DOHH2 (cell line): Measurements from ENCODE around the gene RNF212.

Experiments used
- H3F3A ChIP-seq: fragments of 200-600 bp; sonication (generic), shearing (Covaris generic); 2 replicates; pipeline ENCODE4 v1.6.0; 2016; ENCODE audit warnings: antibody characterized with exemption, mild to moderate bottlenecking; ENCODE audit not compliant: control insufficient read depth, insufficient read depth
- H3K27ac ChIP-seq: fragments of 200-600 bp; sonication (generic); 2 replicates; pipeline ENCODE4 v1.5.1; 2014; ENCODE audit warnings: low read depth, mild to moderate bottlenecking, low read length, moderate library complexity
- H3K27me3 ChIP-seq: fragments of 200-600 bp; sonication (generic); 2 replicates; pipeline ENCODE4 v1.6.1; 2014; ENCODE audit warnings: mild to moderate bottlenecking, low read length, mixed read lengths; ENCODE audit not compliant: control insufficient read depth
- H3K36me3 ChIP-seq: fragments of 200-600 bp; sonication (generic); 2 replicates; pipeline ENCODE4 v1.6.1; 2014; ENCODE audit warnings: mild to moderate bottlenecking, low read length, moderate library complexity, mixed read lengths; ENCODE audit not compliant: control insufficient read depth
- H3K4me1 ChIP-seq: fragments of 200-600 bp; sonication (generic); 2 replicates; pipeline ENCODE4 v1.6.1; 2014; ENCODE audit warnings: mild to moderate bottlenecking, low read length, mixed read lengths; ENCODE audit not compliant: control insufficient read depth
- H3K4me2 ChIP-seq: fragments of 200-600 bp; sonication (generic); 2 replicates; pipeline ENCODE4 v1.6.0; 2014; ENCODE audit warnings: mild to moderate bottlenecking, low read length, moderate library complexity
- H3K4me3 ChIP-seq: fragments of 200-600 bp; sonication (generic); 2 replicates; pipeline ENCODE4 v1.5.1; 2014; ENCODE audit warnings: mild to moderate bottlenecking, low read length, mixed read lengths
- H3K79me2 ChIP-seq: fragments of 200-600 bp; sonication (generic); 2 replicates; pipeline ENCODE4 v1.6.1; 2014; ENCODE audit warnings: mild to moderate bottlenecking, low read length, mixed read lengths; ENCODE audit not compliant: control insufficient read depth
- H3K9me2 ChIP-seq: fragments of 200-600 bp; sonication (generic); replicated peaks from 2 replicates; pipeline ENCODE4 v1.6.1; 2014; ENCODE audit warnings: mild to moderate bottlenecking, low read length, mixed read lengths; ENCODE audit not compliant: control insufficient read depth
- H3K9me3 ChIP-seq: fragments of 200-600 bp; sonication (generic); 2 replicates; pipeline ENCODE4 v1.6.1; 2014; ENCODE audit warnings: antibody characterized with exemption, low read length, mixed read lengths; ENCODE audit not compliant: control insufficient read depth, insufficient read depth
- H4K20me1 ChIP-seq: fragments of 200-600 bp; sonication (generic); 2 replicates; pipeline ENCODE4 v1.6.0; 2014; ENCODE audit warnings: low read depth, mild to moderate bottlenecking, antibody characterized with exemption, low read length, moderate library complexity; ENCODE audit not compliant: control insufficient read depth, insufficient read depth
- EZH2phosphoT487 ChIP-seq: fragments of 200-600 bp; sonication (generic); IDR thresholded peaks from 2 replicates; pipeline ENCODE4 v1.6.1; 2017; ENCODE audit warnings: borderline replicate concordance, mild to moderate bottlenecking, antibody characterized with exemption, low read length, moderate library complexity, mixed read lengths
- TF ChIP-seq, protein P1 (sequence below): fragments of 200-600 bp; sonication (generic); IDR thresholded peaks from one replicate; pipeline ENCODE4 v1.5.1; 2014; ENCODE audit warnings: antibody characterized with exemption, mild to moderate bottlenecking, low read depth, low read length; ENCODE audit not compliant: poor library complexity, severe bottlenecking

Gene RNF212

GRCh38 chr4:1155314-1155713, 42.0 kb upstream of the RNF212 start:
- no peaks in the 10 kb centered on the region for H3K9me2 ChIP-seq
- TF ChIP-seq, protein P1, sequence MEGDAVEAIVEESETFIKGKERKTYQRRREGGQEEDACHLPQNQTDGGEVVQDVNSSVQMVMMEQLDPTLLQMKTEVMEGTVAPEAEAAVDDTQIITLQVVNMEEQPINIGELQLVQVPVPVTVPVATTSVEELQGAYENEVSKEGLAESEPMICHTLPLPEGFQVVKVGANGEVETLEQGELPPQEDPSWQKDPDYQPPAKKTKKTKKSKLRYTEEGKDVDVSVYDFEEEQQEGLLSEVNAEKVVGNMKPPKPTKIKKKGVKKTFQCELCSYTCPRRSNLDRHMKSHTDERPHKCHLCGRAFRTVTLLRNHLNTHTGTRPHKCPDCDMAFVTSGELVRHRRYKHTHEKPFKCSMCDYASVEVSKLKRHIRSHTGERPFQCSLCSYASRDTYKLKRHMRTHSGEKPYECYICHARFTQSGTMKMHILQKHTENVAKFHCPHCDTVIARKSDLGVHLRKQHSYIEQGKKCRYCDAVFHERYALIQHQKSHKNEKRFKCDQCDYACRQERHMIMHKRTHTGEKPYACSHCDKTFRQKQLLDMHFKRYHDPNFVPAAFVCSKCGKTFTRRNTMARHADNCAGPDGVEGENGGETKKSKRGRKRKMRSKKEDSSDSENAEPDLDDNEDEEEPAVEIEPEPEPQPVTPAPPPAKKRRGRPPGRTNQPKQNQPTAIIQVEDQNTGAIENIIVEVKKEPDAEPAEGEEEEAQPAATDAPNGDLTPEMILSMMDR: no peak
- TF ChIP-seq EZH2phosphoT487: no peak
- no peaks in the 10 kb centered on the region for H3K79me2 ChIP-seq
- H3F3A ChIP-seq: no peaks in the 10 kb centered on the region
- no peak overlapping the region for H3K27ac ChIP-seq
- H3K4me2 ChIP-seq: no peak overlapping the region
- H3K36me3 ChIP-seq: no peaks in the 10 kb centered on the region
- no peaks in the 10 kb centered on the region for H3K4me1 ChIP-seq
- peaks cover 31% of the 10 kb centered on the region for H3K9me3 ChIP-seq
- H3K27me3 ChIP-seq: peaks cover 10% of the 10 kb centered on the region
- no peaks in the 10 kb centered on the region for H4K20me1 ChIP-seq
- H3K4me3 ChIP-seq: no peak overlapping the region

- H3K9me2 ChIP-seq: no peaks in the 10 kb centered on the region
- TF ChIP-seq, protein P1: no peak
- TF ChIP-seq EZH2phosphoT487: no peak
- no peak overlapping the region for H3K27ac ChIP-seq
- H3K79me2 ChIP-seq: no peaks in the 10 kb centered on the region
- no peaks in the 10 kb centered on the region for H3F3A ChIP-seq
- no peaks in the 10 kb centered on the region for H3K4me1 ChIP-seq
- peaks cover 37% of the 10 kb centered on the region for H3K9me3 ChIP-seq
- H3K4me2 ChIP-seq: no peak overlapping the region
- peaks cover 10% of the 10 kb centered on the region for H3K27me3 ChIP-seq
- H4K20me1 ChIP-seq: no peaks in the 10 kb centered on the region
- no peaks in the 10 kb centered on the region for H3K36me3 ChIP-seq
- no peak overlapping the region for H3K4me3 ChIP-seq
Measured at GRCh38 chr4:1154523-1155182, 41.3 kb upstream of the RNF212 start.

DNA sequence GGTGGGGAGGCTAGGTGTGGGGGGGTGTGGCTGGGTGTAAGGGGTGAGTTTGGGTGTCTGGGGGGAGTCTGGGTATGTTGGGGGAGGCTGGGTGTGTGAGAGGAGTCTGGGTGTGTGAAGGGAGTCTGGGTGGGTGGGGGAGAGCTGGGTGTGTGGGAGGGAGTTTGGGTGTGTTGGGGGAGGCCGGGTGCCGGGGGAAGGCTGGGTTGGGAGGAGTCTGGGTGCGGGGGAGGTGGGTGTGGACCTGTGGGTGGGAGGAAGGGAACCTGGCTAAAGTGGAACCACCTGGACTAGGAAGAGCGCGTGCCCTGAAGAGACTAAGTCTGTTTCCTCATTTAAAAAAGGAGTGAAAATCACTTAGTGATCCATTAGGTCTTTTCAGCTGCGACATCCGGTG, 40.8 kb upstream of the RNF212 start:
- no peaks in the 10 kb centered on the region for H3K79me2 ChIP-seq
- H3K9me2 ChIP-seq: no peaks in the 10 kb centered on the region
- no peak overlapping the region for H3K4me3 ChIP-seq
- no peak overlapping the region for H3K4me2 ChIP-seq
- peaks cover 10% of the 10 kb centered on the region for H3K27me3 ChIP-seq
- peaks cover 36% of the 10 kb centered on the region for H3K9me3 ChIP-seq
- no peaks in the 10 kb centered on the region for H3K36me3 ChIP-seq
- H3K4me1 ChIP-seq: no peaks in the 10 kb centered on the region
- H3K27ac ChIP-seq: no peak overlapping the region
- H4K20me1 ChIP-seq: no peaks in the 10 kb centered on the region
- TF ChIP-seq EZH2phosphoT487: no peak
- TF ChIP-seq, protein P1: no peak
- H3F3A ChIP-seq: no peaks in the 10 kb centered on the region
